ENCODE results near the gene MXD1. TPM values are rescaled to one million over a fixed set of nuclear protein-coding genes. Genes with fewer than 3 reads are reported as not detected.

Gene MXD1
- total RNA-seq, 1 donor from 2014 or later, result 3.9 TPM

- Mint-ChIP-seq H3K4me3 (no peak overlapping the region), H3K4me1 (peaks cover 4% of the 10 kb centered on the region), H3K27ac (no peak overlapping the region), H3K27me3 (ENCODE audit: insufficient read depth, low read depth) (peaks cover 2% of the 10 kb centered on the region), H3K9me3 (no peaks in the 10 kb centered on the region), H3K36me3 (no peaks in the 10 kb centered on the region)
- no peak for DNase-seq (ENCODE audit: low spot score)
- Histone ChIP-seq H2AFZ (replicated peaks) (no peak overlapping the region), H3F3A (ENCODE audit: low read depth) (no peaks in the 10 kb centered on the region), H3K4me3 (no peak overlapping the region), H4K20me1 (ENCODE audit: low read depth) (no peaks in the 10 kb centered on the region), H3K79me2 (ENCODE audit: low read depth) (no peaks in the 10 kb centered on the region), H3K9ac (no peak overlapping the region), H3K36me3 (no peaks in the 10 kb centered on the region), H3K9me3 (ENCODE audit: low read depth) (no peaks in the 10 kb centered on the region), H3K4me2 (no peak overlapping the region), H3K27me3 (no peaks in the 10 kb centered on the region), H3K27ac (no peak overlapping the region), H3K4me1 (peaks cover 7% of the 10 kb centered on the region)
- no peak for TF ChIP-seq EZH2phosphoT487 (IDR thresholded peaks at IDR 0.05)
- TF ChIP-seq EZH2 (IDR thresholded peaks at IDR 0.05), result no peak
- TF ChIP-seq CTCF (IDR thresholded peaks at IDR 0.05), result no peak
Observed at GRCh38 chr2:69957965-69958364, 43.1 kb downstream of the MXD1 start.

- no peaks in the 10 kb centered on the region for H3K9me3 Mint-ChIP-seq
- H3K36me3 Mint-ChIP-seq, result no peaks in the 10 kb centered on the region
- Histone ChIP-seq H3K9me3 (ENCODE audit: low read depth) (no peaks in the 10 kb centered on the region), H3K4me3 (no peak overlapping the region), H3K4me1 (peaks cover 8% of the 10 kb centered on the region), H3K79me2 (ENCODE audit: low read depth) (no peaks in the 10 kb centered on the region), H2AFZ (replicated peaks) (no peak overlapping the region), H3K36me3 (no peaks in the 10 kb centered on the region), H3F3A (ENCODE audit: low read depth) (no peaks in the 10 kb centered on the region), H4K20me1 (ENCODE audit: low read depth) (no peaks in the 10 kb centered on the region), H3K9ac (no peak overlapping the region), H3K27me3 (no peaks in the 10 kb centered on the region), H3K27ac (no peak overlapping the region), H3K4me2 (no peak overlapping the region)
- peaks cover 2% of the 10 kb centered on the region for H3K27me3 Mint-ChIP-seq (ENCODE audit: insufficient read depth, low read depth)
- peaks cover 3% of the 10 kb centered on the region for H3K4me1 Mint-ChIP-seq
- TF ChIP-seq EZH2phosphoT487 (IDR thresholded peaks at IDR 0.05) (no peak), EZH2 (IDR thresholded peaks at IDR 0.05) (no peak), CTCF (IDR thresholded peaks at IDR 0.05) (no peak)
- H3K27ac Mint-ChIP-seq, result no peak overlapping the region
- no peak for DNase-seq (ENCODE audit: low spot score)
- H3K4me3 Mint-ChIP-seq, result no peak overlapping the region
Observed at GRCh38 chr2:69958480-69958879, 43.6 kb downstream of the MXD1 start.

GRCh38 chr2:69959425-69959824 is 44.5 kb downstream of the MXD1 start:
- Histone ChIP-seq H3K27ac (no peak overlapping the region), H3K4me1 (peaks cover 10% of the 10 kb centered on the region), H3K9me3 (ENCODE audit: low read depth) (no peaks in the 10 kb centered on the region), H3F3A (ENCODE audit: low read depth) (no peaks in the 10 kb centered on the region), H3K36me3 (no peaks in the 10 kb centered on the region), H3K4me2 (no peak overlapping the region), H2AFZ (replicated peaks) (no peak overlapping the region), H3K9ac (no peak overlapping the region), H4K20me1 (ENCODE audit: low read depth) (no peaks in the 10 kb centered on the region), H3K27me3 (no peaks in the 10 kb centered on the region), H3K4me3 (no peak overlapping the region), H3K79me2 (ENCODE audit: low read depth) (no peaks in the 10 kb centered on the region)
- DNase-seq (ENCODE audit: low spot score), result no peak
- peaks cover 9% of the 10 kb centered on the region for H3K4me1 Mint-ChIP-seq
- no peaks in the 10 kb centered on the region for H3K9me3 Mint-ChIP-seq
- no peak overlapping the region for H3K4me3 Mint-ChIP-seq
- H3K27ac Mint-ChIP-seq, result no peak overlapping the region
- H3K36me3 Mint-ChIP-seq, result no peaks in the 10 kb centered on the region
- peaks cover 3% of the 10 kb centered on the region for H3K27me3 Mint-ChIP-seq (ENCODE audit: insufficient read depth, low read depth)
- TF ChIP-seq EZH2phosphoT487 (IDR thresholded peaks at IDR 0.05), result no peak
- no peak for TF ChIP-seq EZH2 (IDR thresholded peaks at IDR 0.05)
- no peak for TF ChIP-seq CTCF (IDR thresholded peaks at IDR 0.05)

Measured in neural progenitor cell (in vitro differentiated cells).